ENCODE results near the gene ZNF19. TPM values are rescaled to one million over a fixed set of nuclear protein-coding genes. Genes with fewer than 3 reads are reported as not detected.

The ZNF19 gene
- total RNA-seq, 1 experiment from 2014 or later = 5.4 TPM

DNA sequence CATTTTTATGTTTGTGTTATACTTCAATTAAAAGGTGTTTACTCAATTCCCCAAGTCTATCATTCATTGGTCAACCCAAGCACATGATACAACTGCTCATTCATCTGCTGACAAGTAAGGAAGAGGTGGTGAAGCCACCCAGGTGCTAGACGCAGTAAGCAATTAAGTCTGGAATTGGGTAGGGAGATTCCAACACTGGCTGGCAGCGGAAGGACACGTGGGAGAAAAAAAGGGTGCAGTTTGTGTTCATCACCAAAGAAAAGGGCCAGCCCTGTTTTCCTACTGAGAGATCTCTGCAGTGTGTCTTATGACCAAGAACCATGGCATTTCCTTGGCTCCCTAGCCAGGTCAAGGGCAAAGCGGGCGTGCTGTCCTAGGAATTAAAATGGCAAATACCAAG, 15.2 kb downstream of the ZNF19 start (continued):
- TF ChIP-seq, protein P1, sequence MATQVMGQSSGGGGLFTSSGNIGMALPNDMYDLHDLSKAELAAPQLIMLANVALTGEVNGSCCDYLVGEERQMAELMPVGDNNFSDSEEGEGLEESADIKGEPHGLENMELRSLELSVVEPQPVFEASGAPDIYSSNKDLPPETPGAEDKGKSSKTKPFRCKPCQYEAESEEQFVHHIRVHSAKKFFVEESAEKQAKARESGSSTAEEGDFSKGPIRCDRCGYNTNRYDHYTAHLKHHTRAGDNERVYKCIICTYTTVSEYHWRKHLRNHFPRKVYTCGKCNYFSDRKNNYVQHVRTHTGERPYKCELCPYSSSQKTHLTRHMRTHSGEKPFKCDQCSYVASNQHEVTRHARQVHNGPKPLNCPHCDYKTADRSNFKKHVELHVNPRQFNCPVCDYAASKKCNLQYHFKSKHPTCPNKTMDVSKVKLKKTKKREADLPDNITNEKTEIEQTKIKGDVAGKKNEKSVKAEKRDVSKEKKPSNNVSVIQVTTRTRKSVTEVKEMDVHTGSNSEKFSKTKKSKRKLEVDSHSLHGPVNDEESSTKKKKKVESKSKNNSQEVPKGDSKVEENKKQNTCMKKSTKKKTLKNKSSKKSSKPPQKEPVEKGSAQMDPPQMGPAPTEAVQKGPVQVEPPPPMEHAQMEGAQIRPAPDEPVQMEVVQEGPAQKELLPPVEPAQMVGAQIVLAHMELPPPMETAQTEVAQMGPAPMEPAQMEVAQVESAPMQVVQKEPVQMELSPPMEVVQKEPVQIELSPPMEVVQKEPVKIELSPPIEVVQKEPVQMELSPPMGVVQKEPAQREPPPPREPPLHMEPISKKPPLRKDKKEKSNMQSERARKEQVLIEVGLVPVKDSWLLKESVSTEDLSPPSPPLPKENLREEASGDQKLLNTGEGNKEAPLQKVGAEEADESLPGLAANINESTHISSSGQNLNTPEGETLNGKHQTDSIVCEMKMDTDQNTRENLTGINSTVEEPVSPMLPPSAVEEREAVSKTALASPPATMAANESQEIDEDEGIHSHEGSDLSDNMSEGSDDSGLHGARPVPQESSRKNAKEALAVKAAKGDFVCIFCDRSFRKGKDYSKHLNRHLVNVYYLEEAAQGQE (IDR thresholded peaks at IDR 0.05; ENCODE audit: low read depth) = no peak
- TF ChIP-seq SIN3A (IDR thresholded peaks at IDR 0.05; ENCODE audit: low read depth) (no peak), ELF1 (IDR thresholded peaks at IDR 0.05; ENCODE audit: borderline replicate concordance, low read depth) (no peak), JUND (IDR thresholded peaks at IDR 0.05) (0 out of 2 replicates have a peak, but pooled peaks have one; percentile 44), SP1 (IDR thresholded peaks at IDR 0.05; ENCODE audit: low read depth) (no peak; the same call in 1 of the 2 replicates), EZH2phosphoT487 (IDR thresholded peaks at IDR 0.05; ENCODE audit: borderline replicate concordance) (no peak), EGR1 (IDR thresholded peaks at IDR 0.05; ENCODE audit: low read depth) (peak; percentile 12; the same call in 1 of the 2 replicates), ZNF274 (IDR thresholded peaks at IDR 0.05; ENCODE audit: low read depth, low read length) (no peak)
- TF ChIP-seq, protein P2, sequence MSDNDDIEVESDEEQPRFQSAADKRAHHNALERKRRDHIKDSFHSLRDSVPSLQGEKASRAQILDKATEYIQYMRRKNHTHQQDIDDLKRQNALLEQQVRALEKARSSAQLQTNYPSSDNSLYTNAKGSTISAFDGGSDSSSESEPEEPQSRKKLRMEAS (IDR thresholded peaks at IDR 0.05) = peak; percentile 78

DNA sequence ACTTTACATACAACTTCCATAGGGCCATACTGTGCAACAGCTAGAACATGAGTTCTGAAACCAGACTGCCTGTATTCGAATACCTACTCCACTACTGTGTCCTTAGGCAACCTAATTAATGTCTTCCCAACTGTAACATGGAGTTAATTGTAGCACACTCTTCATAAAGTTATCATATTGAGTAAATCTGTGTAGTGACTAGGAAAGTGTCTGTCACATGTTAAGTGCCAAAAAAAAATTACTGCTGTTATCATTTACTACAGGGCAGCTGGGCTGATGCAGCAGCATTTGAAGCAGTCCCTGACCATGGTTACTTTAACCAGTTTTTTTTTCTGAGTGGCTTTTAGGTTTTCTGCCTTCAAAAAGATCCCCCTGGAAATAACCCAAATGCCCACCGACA, 16.2 kb downstream of the ZNF19 start:
- no peak overlapping the region for H3K4me3 ChIP-seq (replicated peaks in 1 of 2; ENCODE audit: low read depth in 1 of 2, low read length in 2 of 2)
- RAD21 ChIA-PET (ENCODE audit: low non-redundant PET in 1 of 2, low total read pairs in 2 of 2, uncharacterized antibody in 2 of 2, unreplicated experiment in 2 of 2) = no interaction called here
- BruUV-seq (replicated peaks) = no TSS peak
- TF ChIP-seq, protein P3, sequence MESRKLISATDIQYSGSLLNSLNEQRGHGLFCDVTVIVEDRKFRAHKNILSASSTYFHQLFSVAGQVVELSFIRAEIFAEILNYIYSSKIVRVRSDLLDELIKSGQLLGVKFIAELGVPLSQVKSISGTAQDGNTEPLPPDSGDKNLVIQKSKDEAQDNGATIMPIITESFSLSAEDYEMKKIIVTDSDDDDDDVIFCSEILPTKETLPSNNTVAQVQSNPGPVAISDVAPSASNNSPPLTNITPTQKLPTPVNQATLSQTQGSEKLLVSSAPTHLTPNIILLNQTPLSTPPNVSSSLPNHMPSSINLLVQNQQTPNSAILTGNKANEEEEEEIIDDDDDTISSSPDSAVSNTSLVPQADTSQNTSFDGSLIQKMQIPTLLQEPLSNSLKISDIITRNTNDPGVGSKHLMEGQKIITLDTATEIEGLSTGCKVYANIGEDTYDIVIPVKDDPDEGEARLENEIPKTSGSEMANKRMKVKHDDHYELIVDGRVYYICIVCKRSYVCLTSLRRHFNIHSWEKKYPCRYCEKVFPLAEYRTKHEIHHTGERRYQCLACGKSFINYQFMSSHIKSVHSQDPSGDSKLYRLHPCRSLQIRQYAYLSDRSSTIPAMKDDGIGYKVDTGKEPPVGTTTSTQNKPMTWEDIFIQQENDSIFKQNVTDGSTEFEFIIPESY (IDR thresholded peaks at IDR 0.05; ENCODE audit: extremely low read depth, insufficient replicate concordance, low read length) = no peak
- no peak for TF ChIP-seq CEBPB (IDR thresholded peaks at IDR 0.05; ENCODE audit: low read depth)
- no peak for TF ChIP-seq POLR2A (IDR thresholded peaks at IDR 0.05; ENCODE audit: borderline replicate concordance, extremely low read depth, insufficient read depth, insufficient read length)
- no peak for TF ChIP-seq JUND (IDR thresholded peaks at IDR 0.05)
- TF ChIP-seq SRF (IDR thresholded peaks at IDR 0.05; ENCODE audit: low read depth) = no peak
- no peak for TF ChIP-seq SIN3A (IDR thresholded peaks at IDR 0.05; ENCODE audit: low read depth)
- no peak for TF ChIP-seq RAD21 (IDR thresholded peaks at IDR 0.05; ENCODE audit: low read depth)
- no peak for TF ChIP-seq EZH2phosphoT487 (IDR thresholded peaks at IDR 0.05; ENCODE audit: borderline replicate concordance)
- TF ChIP-seq, protein P4, sequence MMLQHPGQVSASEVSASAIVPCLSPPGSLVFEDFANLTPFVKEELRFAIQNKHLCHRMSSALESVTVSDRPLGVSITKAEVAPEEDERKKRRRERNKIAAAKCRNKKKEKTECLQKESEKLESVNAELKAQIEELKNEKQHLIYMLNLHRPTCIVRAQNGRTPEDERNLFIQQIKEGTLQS (IDR thresholded peaks at IDR 0.05) = no peak
- TF ChIP-seq CBX3 (IDR thresholded peaks at IDR 0.05; ENCODE audit: low read depth) = no peak
- TF ChIP-seq POLR2AphosphoS5 (IDR thresholded peaks at IDR 0.05; ENCODE audit: low read depth, low read length) = no peak
- TF ChIP-seq, protein P2 (IDR thresholded peaks at IDR 0.05) = no peak
- TF ChIP-seq ZNF274 (IDR thresholded peaks at IDR 0.05; ENCODE audit: low read depth, low read length) = no peak
- TF ChIP-seq EZH2 (IDR thresholded peaks at IDR 0.05) = no peak
- TF ChIP-seq SP1 (IDR thresholded peaks at IDR 0.05; ENCODE audit: low read depth) = no peak
- TF ChIP-seq EGR1 (IDR thresholded peaks at IDR 0.05; ENCODE audit: low read depth) = no peak

More for the DNA sequence above, 16.2 kb downstream of the ZNF19 start:
- Histone ChIP-seq H3K4me2 (ENCODE audit: low read length) (peak overlapping the region; percentile 64), H3K9me2 (ENCODE audit: insufficient read depth) (no peaks in the 10 kb centered on the region; the same call in 1 of the 2 replicates), H3K9ac (ENCODE audit: low read length) (no peak overlapping the region), H3K27me3 (ENCODE audit: insufficient read depth, low read length) (no peaks in the 10 kb centered on the region), H3K4me1 (ENCODE audit: control insufficient read depth in 1 of 2, insufficient read depth in 2 of 2, low read length in 2 of 2) (peaks cover 16 to 39% of the 10 kb centered on the region in 2 experiments; a peak in 3 of 4 replicates), H3K36me3 (ENCODE audit: control insufficient read depth in 1 of 2, insufficient read depth in 2 of 2, low read length in 2 of 2) (peaks cover 8 to 11% of the 10 kb centered on the region in 2 experiments; a peak in 2 of 4 replicates), H3K27ac (ENCODE audit: low read depth, low read length) (no peak overlapping the region), H2AFZ (ENCODE audit: low read depth, low read length, poor library complexity, severe bottlenecking) (no peak overlapping the region), H3K79me2 (ENCODE audit: insufficient read depth, low read length) (no peaks in the 10 kb centered on the region), H4K20me1 (ENCODE audit: insufficient read depth) (no peaks in the 10 kb centered on the region), H3K9me3 (ENCODE audit: control insufficient read depth in 1 of 2, insufficient read depth in 1 of 2, low read depth in 1 of 2, low read length in 2 of 2) (no peaks in the 10 kb centered on the region)
- POLR2A ChIA-PET = no interaction called here
- CTCF ChIA-PET = no interaction called here
- ATAC-seq (no peak), DNase-seq (ENCODE audit: low read depth, low spot score) (no peak)
- intact Hi-C loops (cut with micrococcal nuclease) = no loop called here
